ENCODE data around the gene LIN7A. TPM values are rescaled to one million over a fixed set of nuclear protein-coding genes. Genes with fewer than 3 reads are reported as not detected.
"Not testable (repeated sequence)": the region's sequence is repeated elsewhere in the genome, so short reads cannot be mapped to it uniquely, and the experiment has no call there.

LIN7A gene
- total RNA-seq, 4 donors from 2014 or later, result 5.3 to 9.3 (median 5.6) TPM

DNA sequence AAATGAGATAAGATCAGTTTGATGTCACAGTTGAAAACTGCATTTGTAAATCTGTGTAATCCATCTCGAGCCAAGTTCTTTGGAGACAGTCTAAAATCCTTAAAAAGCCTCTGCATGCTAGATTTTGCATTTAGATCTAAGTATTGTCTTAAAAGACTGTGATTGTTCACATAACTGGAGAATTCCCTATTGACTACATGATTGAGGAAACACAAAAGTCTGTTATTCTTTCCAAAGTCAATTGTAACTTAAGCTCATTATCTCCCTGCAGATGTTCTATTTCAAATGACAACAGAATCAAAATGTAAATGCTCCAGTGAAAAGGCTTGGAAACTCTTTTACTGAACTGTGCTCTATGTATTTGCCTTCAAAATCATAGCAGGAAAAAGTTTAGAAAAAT lies 143.2 kb downstream of the LIN7A start:
- 38% methylated on average over 1 of the region's 1 CpG for WGBS
- Histone ChIP-seq H3K4me1 (no peaks in the 10 kb centered on the region), H3K9me3 (no peaks in the 10 kb centered on the region), H3K4me3 (no peak overlapping the region), H3K36me3 (no peaks in the 10 kb centered on the region), H3K27ac (replicated peaks in 1 of 4) (no peak overlapping the region), H3K27me3 (no peaks in the 10 kb centered on the region)
- intact Hi-C loops (cut with DNase I), result no loop called here
- TF ChIP-seq, protein P1, sequence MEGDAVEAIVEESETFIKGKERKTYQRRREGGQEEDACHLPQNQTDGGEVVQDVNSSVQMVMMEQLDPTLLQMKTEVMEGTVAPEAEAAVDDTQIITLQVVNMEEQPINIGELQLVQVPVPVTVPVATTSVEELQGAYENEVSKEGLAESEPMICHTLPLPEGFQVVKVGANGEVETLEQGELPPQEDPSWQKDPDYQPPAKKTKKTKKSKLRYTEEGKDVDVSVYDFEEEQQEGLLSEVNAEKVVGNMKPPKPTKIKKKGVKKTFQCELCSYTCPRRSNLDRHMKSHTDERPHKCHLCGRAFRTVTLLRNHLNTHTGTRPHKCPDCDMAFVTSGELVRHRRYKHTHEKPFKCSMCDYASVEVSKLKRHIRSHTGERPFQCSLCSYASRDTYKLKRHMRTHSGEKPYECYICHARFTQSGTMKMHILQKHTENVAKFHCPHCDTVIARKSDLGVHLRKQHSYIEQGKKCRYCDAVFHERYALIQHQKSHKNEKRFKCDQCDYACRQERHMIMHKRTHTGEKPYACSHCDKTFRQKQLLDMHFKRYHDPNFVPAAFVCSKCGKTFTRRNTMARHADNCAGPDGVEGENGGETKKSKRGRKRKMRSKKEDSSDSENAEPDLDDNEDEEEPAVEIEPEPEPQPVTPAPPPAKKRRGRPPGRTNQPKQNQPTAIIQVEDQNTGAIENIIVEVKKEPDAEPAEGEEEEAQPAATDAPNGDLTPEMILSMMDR (IDR thresholded peaks at IDR 0.05), result no peak
- TF ChIP-seq POLR2A (IDR thresholded peaks at IDR 0.05; ENCODE audit: low read depth) (no peak), EP300 (IDR thresholded peaks at IDR 0.05) (no peak), POLR2AphosphoS5 (IDR thresholded peaks at IDR 0.05) (no peak)
- no peak for DNase-seq (ENCODE audit: extremely low spot score)

DNA sequence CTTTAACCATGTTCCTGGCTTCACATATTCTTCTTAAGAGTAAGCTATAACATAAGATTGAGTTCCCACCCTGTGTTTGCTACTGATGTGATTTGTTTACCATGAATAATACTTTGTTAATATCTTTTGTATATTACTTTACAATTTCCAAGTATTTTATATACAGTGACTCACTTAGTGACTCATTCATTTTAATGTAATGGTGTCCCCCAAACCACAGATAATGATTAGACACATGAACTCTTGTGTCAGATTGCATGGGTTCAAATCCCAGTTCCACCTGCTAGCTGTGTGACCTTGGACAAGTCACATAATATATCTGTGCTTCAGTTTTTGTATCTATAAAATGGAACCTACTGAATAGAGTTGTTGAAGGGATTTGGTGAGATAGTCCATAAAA lies 144.9 kb downstream of the LIN7A start:
- DNase-seq (ENCODE audit: extremely low spot score), result no peak
- H3K27ac ChIP-seq (replicated peaks in 1 of 4), result no peak overlapping the region
- TF ChIP-seq EP300 (IDR thresholded peaks at IDR 0.05) (no peak), POLR2A (IDR thresholded peaks at IDR 0.05; ENCODE audit: low read depth) (no peak), POLR2AphosphoS5 (IDR thresholded peaks at IDR 0.05) (no peak)
- TF ChIP-seq, protein P1 (IDR thresholded peaks at IDR 0.05), result no peak
- no peaks in the 10 kb centered on the region for H3K36me3 ChIP-seq
- H3K4me3 ChIP-seq, result no peak overlapping the region
- intact Hi-C loops (cut with DNase I), result no loop called here
- no peaks in the 10 kb centered on the region for H3K9me3 ChIP-seq
- H3K27me3 ChIP-seq, result no peaks in the 10 kb centered on the region
- H3K4me1 ChIP-seq, result no peaks in the 10 kb centered on the region

DNA sequence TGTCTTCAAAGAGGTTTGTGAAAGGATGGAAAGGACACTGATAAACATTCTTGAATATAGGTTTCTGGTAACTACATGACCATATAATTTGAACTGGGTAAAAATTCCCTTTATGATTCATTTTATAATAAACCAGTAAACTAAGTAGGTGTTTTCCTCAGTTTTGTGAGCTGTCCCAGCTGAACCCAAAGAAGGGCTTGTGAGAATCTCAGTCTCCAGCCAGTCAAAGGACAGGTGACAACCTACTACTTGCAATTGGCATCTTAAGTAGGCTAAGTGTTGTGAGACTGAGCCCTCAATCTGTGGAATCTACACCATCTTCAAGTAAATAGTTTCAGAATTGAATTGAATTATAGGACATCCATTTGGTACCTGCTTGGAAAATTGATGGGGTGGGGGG lies 145.9 kb downstream of the LIN7A start:
- intact Hi-C loops (cut with DNase I), result no loop called here
- no peak for DNase-seq (ENCODE audit: extremely low spot score)
- Histone ChIP-seq H3K4me3 (no peak overlapping the region), H3K27ac (replicated peaks in 1 of 4) (no peak overlapping the region), H3K36me3 (no peaks in the 10 kb centered on the region), H3K27me3 (no peaks in the 10 kb centered on the region), H3K4me1 (no peaks in the 10 kb centered on the region), H3K9me3 (no peaks in the 10 kb centered on the region)
- TF ChIP-seq EP300 (IDR thresholded peaks at IDR 0.05) (no peak), POLR2A (IDR thresholded peaks at IDR 0.05; ENCODE audit: low read depth) (no peak), POLR2AphosphoS5 (IDR thresholded peaks at IDR 0.05) (no peak)
- TF ChIP-seq, protein P1 (IDR thresholded peaks at IDR 0.05), result no peak

DNA sequence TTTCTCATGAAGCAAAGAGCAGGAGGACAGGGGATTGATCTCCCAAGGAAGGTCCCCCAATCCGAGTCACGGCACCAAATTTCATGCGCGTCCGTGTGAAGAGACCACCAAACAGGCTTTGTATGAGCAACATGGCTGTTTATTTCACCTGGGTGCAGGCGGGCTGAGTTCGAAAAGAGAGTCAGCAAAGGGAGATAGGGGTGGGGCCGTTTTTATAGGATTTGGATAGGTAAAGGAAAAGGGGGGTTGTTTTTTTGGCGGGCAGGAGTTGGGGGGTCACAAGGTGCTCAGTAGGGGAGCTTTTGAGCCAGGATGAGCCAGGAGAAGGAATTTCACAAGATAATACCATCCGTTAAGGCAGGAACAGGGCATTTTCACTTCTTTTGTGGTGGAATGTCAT lies 149.3 kb downstream of the LIN7A start:
- H3K4me3 ChIP-seq; H3K9me3 ChIP-seq; H3K27me3 ChIP-seq; H3K27ac ChIP-seq (replicated peaks in 1 of 4); intact Hi-C loops (cut with DNase I); H3K36me3 ChIP-seq; DNase-seq (ENCODE audit: extremely low spot score); H3K4me1 ChIP-seq: not testable (repeated sequence)
- WGBS, result 91% methylated on average over 10 of the region's 10 CpGs

DNA sequence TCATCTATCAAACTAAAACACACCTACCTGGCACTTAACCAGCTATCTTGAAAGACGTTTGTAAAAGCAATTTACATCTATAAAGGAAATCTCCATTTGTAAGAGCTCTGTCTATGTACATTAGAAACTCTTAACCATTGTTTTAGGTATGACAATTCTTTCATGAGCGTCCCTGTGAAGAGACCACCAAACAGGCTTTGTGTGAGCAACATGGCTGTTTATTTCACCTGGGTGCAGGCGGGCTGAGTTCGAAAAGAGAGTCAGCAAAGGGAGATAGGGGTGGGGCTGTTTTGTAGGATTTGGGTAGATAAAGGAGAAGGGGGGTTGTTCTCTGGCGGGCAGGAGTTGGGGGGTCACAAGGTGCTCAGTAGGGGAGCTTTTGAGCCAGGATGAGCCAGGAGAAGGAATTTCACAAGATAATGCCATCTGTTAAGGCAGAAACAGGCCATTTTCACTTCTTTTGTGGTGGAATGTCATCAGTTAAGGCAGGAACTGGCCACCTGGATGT lies 154.7 kb downstream of the LIN7A start:
- intact Hi-C loops (cut with DNase I); DNase-seq (ENCODE audit: extremely low spot score): not testable (repeated sequence)
- 76% methylated on average over 5 of the region's 5 CpGs for WGBS

DNA sequence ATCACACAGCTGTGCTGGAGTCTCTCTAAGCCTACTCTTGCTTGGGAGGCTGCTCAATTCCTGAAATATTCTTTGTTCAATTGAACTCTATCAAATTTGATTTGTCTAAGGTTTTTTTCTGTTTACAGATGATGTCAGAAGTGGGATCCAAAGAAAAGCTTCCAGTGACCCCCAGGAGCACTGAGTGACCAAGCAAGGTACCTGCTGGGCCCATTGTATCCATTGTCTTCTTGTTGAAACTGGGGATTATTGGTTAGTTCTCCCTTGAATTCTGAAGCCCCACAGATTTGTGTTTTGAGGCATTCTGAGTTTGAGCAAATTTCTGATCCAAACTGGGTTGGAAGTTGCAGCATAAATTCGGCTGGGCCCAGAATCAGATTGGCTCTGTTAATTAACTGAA lies 156.4 kb downstream of the LIN7A start:
- TF ChIP-seq POLR2A (IDR thresholded peaks at IDR 0.05; ENCODE audit: low read depth) (no peak), EP300 (IDR thresholded peaks at IDR 0.05) (no peak), POLR2AphosphoS5 (IDR thresholded peaks at IDR 0.05) (no peak)
- TF ChIP-seq, protein P1 (IDR thresholded peaks at IDR 0.05), result no peak
- Histone ChIP-seq H3K4me1 (peaks cover 11 to 20% (median 15%) of the 10 kb centered on the region in 4 donors), H3K27ac (replicated peaks in 1 of 4) (no peak overlapping the region), H3K36me3 (no peaks in the 10 kb centered on the region), H3K4me3 (no peak overlapping the region), H3K27me3 (no peaks in the 10 kb centered on the region), H3K9me3 (no peaks in the 10 kb centered on the region)
- intact Hi-C loops (cut with DNase I), result no loop called here
- WGBS, result 94% methylated on average over 1 of the region's 1 CpG
- DNase-seq (ENCODE audit: extremely low spot score), result no peak

More for the DNA sequence above, 154.7 kb downstream of the LIN7A start:
- peaks cover 4 to 13% (median 8%) of the 10 kb centered on the region in 4 donors for H3K4me1 ChIP-seq
- not testable (repeated sequence) for H3K36me3 ChIP-seq; H3K9me3 ChIP-seq; H3K27ac ChIP-seq (replicated peaks in 1 of 4); H3K27me3 ChIP-seq; H3K4me3 ChIP-seq

Measured in esophagus muscularis mucosa (tissue), 4 donors.